NT2/D1 (cell line): ENCODE measurements around the gene FHDC1.

ENCODE experiments used
- SUZ12 ChIP-seq: IDR thresholded peaks from 2 replicates; pipeline ENCODE4 v1.6.1; 2011; ENCODE audit not compliant: insufficient read length, insufficient read depth; ENCODE audit errors: extremely low read depth
- YY1 ChIP-seq: IDR thresholded peaks from 2 replicates; pipeline ENCODE4 v1.6.1; 2011; ENCODE audit not compliant: insufficient read length, insufficient read depth
- ZNF274 ChIP-seq: IDR thresholded peaks from 2 replicates; pipeline ENCODE4 v1.6.1; 2011; ENCODE audit warnings: mild to moderate bottlenecking, low read depth, low read length

GRCh38 chr4:152956650-152957436, 20.7 kb downstream of the FHDC1 start:
- TF ChIP-seq YY1 (no peak), ZNF274 (no peak), SUZ12 (no peak)
